PC-3 (cell line): ENCODE measurements around the gene CRELD1. TPM values are rescaled to one million over a fixed set of nuclear protein-coding genes. Genes with fewer than 3 reads are reported as not detected.

Source experiments
- ATAC-seq: fragments of 200-7000 bp; cut with Tn5 transposase; 2 replicates; pipeline ENCODE4 v1.9.1; 2020; ENCODE audit warnings: mild to moderate bottlenecking, moderate library complexity
- BruUV-seq: library from RNA; stranded (reverse); fragments of 400-500 nt; replicated peaks from 2 replicates; lab custom pipeline; 2021; lab: Mats Ljungman, UMichigan
- CTCF ChIA-PET: fragments of 300-600 bp; sonication (Branson Sonifier 250); formaldehyde crosslinking; loops from one replicate; lab custom pipeline; 2022; ENCODE audit warnings: antibody characterized with exemption; lab: Charles Lee
- POLR2A ChIA-PET: fragments of 300-600 bp; sonication (Branson Sonifier 250); formaldehyde crosslinking; loops from one replicate; lab custom pipeline; 2022; ENCODE audit warnings: antibody characterized with exemption; ENCODE audit not compliant: unreplicated experiment; lab: Charles Lee
- DNase-seq: peaks from one replicate; pipeline ENCODE4 v3.0.0-alpha.2; 2015
- H2AFZ ChIP-seq: fragments of 300-600 bp; sonication (generic); 2 replicates; pipeline ENCODE4 v1.6.0; 2016; ENCODE audit warnings: antibody characterized with exemption, low read length
- H3F3A ChIP-seq: fragments of 300-600 bp; sonication (generic); one replicate; pipeline ENCODE4 v1.6.0; 2017; ENCODE audit warnings: antibody characterized with exemption, low read length, control low read depth, mild to moderate bottlenecking; ENCODE audit not compliant: unreplicated experiment
- H3K27ac ChIP-seq: fragments of 300-600 bp; sonication (generic); 2 replicates; pipeline ENCODE4 v1.5.1; 2016; ENCODE audit warnings: mild to moderate bottlenecking, low read length
- H3K27me3 ChIP-seq: fragments of 300-600 bp; sonication (generic); 2 replicates; pipeline ENCODE4 v1.6.1; 2016; ENCODE audit warnings: low read length, mixed read lengths
- H3K36me3 ChIP-seq: fragments of 300-600 bp; sonication (generic); 2 replicates; pipeline ENCODE4 v1.6.1; 2016; ENCODE audit warnings: low read depth, mixed run types, low read length, mixed read lengths
- H3K4me1 ChIP-seq: fragments of 300-600 bp; sonication (generic); 2 replicates; pipeline ENCODE4 v1.5.1; 2016; ENCODE audit warnings: low read length; ENCODE audit not compliant: insufficient read depth
- H3K4me2 ChIP-seq: fragments of 300-600 bp; sonication (generic); 2 replicates; pipeline ENCODE4 v1.6.0; 2016; ENCODE audit warnings: low read length
- H3K4me3 ChIP-seq: fragments of 300-600 bp; sonication (generic); 2 replicates; pipeline ENCODE4 v1.5.1; 2016; ENCODE audit warnings: mild to moderate bottlenecking, low read length, mixed read lengths
- H3K79me2 ChIP-seq: fragments of 300-600 bp; sonication (generic); 2 replicates; pipeline ENCODE4 v1.6.1; 2017; ENCODE audit warnings: low read length, mixed read lengths
- H3K9ac ChIP-seq: fragments of 300-600 bp; sonication (generic); 2 replicates; pipeline ENCODE4 v1.6.0; 2016; ENCODE audit warnings: mild to moderate bottlenecking, low read length
- H3K9me2 ChIP-seq: fragments of 300-600 bp; sonication (generic); replicated peaks from 2 replicates; pipeline ENCODE4 v1.6.1; 2016; ENCODE audit warnings: mixed run types, low read length, mixed read lengths
- H3K9me3 ChIP-seq: fragments of 300-600 bp; sonication (generic); 2 replicates; pipeline ENCODE4 v1.6.1; 2016; ENCODE audit warnings: low read length, mixed read lengths
- H4K20me1 ChIP-seq: fragments of 300-600 bp; sonication (generic); 2 replicates; pipeline ENCODE4 v1.6.1; 2016; ENCODE audit warnings: low read length, mixed read lengths
- CTCF ChIP-seq: fragments of 300-600 bp; sonication (generic); conservative IDR thresholded peaks from 2 replicates; pipeline ENCODE4 v1.5.1; 2017; ENCODE audit warnings: antibody characterized with exemption, low read depth, mild to moderate bottlenecking, low read length
- EZH2 ChIP-seq: fragments of 300-600 bp; sonication (generic); IDR thresholded peaks from one replicate; pipeline ENCODE4 v1.6.1; 2017; ENCODE audit warnings: antibody characterized with exemption, mild to moderate bottlenecking, low read length; ENCODE audit not compliant: unreplicated experiment
- EZH2phosphoT487 ChIP-seq: fragments of 300-600 bp; sonication (generic); IDR thresholded peaks from 2 replicates; pipeline ENCODE4 v1.6.1; 2018; ENCODE audit warnings: mild to moderate bottlenecking, antibody characterized with exemption, low read length, borderline replicate concordance
- intact Hi-C: fragments of 100-400 bp; cut with micrococcal nuclease; formaldehyde crosslinking; loops from 2 replicates; pipeline ENCODE4 v1.9.0; 2023
- total RNA-seq: library from RNA; depleted of rRNA; stranded (reverse); fragments of >200 nt; gene quantifications from 2 replicates; pipeline ENCODE4 v1.2.3, GENCODE V29; 2014

The CRELD1 gene
- total RNA-seq, 1 experiment from 2014 or later, result 22.0 TPM

DNA sequence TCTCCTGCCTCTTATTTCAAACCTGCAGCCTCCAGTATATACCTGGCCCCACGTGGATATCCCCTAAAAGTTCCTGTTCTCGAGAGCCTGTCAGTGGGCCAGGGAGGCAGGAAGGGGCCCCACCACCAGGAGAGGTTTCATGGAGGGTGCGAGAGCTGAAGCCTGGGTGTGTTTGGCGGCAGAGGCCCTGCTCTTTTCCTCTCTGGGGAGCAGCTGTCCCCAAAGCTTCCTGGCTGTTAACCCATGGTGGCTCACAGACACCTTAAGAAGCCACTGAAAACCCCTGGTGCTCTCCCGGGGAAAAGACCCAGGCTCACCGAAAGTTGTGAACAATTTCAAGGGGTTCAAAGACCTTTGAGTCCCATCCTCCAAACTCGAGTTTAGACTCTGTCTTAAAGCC is 17.5 kb downstream of the CRELD1 start:
- Histone ChIP-seq H3K9me3 (no peaks in the 10 kb centered on the region), H3K4me3 (peak overlapping the region; percentile 73; the same call in 1 of the 2 replicates), H3K79me2 (peaks cover 21% of the 10 kb centered on the region), H2AFZ (0 out of 2 replicates have a peak overlapping the region, but pooled peaks have one; percentile 69), H3K36me3 (no peaks in the 10 kb centered on the region; the same call in 1 of the 2 replicates), H3F3A (no peaks in the 10 kb centered on the region), H3K9ac (peak overlapping the region; percentile 10; the same call in 1 of the 2 replicates), H3K27me3 (no peaks in the 10 kb centered on the region), H3K9me2 (no peaks in the 10 kb centered on the region), H3K27ac (no peak overlapping the region), H3K4me1 (peaks cover 45% of the 10 kb centered on the region), H3K4me2 (peak overlapping the region; percentile 87), H4K20me1 (no peaks in the 10 kb centered on the region)
- ChIA-PET POLR2A (interaction anchor here (0.5 to 0.6 kb wide), 2 partner anchors 10 to 19 kb away, joined by 5 to 10 read pairs; no protein-coding TSS in a partner anchor), CTCF (no interaction called here)
- TSS peak; percentile 22 for BruUV-seq
- intact Hi-C loops, result loop anchor here (10.0 kb wide), 1 partner anchor 274 kb away; no protein-coding TSS in a partner anchor
- DNase-seq (no peak), ATAC-seq (no peak)
- no peak for TF ChIP-seq EZH2phosphoT487
- no peak for TF ChIP-seq CTCF
- no peak for TF ChIP-seq EZH2

GRCh38 chr3:9951598-9951961 is 17.9 kb downstream of the CRELD1 start:
- no peak for TF ChIP-seq CTCF
- no peak for TF ChIP-seq EZH2
- TF ChIP-seq EZH2phosphoT487, result no peak
- CTCF ChIA-PET, result no interaction called here
- BruUV-seq, result no TSS peak
- Histone ChIP-seq H3K9ac (peak overlapping the region; percentile 10; the same call in 1 of the 2 replicates), H2AFZ (peak overlapping the region; percentile 69; the same call in 1 of the 2 replicates), H3K9me3 (no peaks in the 10 kb centered on the region), H3K4me1 (peaks cover 47% of the 10 kb centered on the region), H3K4me2 (peak overlapping the region; percentile 87), H3K36me3 (no peaks in the 10 kb centered on the region; the same call in 1 of the 2 replicates), H3K4me3 (peak overlapping the region; percentile 73), H3K27ac (no peak overlapping the region), H3K79me2 (peaks cover 21% of the 10 kb centered on the region), H3F3A (no peaks in the 10 kb centered on the region), H3K9me2 (no peaks in the 10 kb centered on the region), H3K27me3 (no peaks in the 10 kb centered on the region), H4K20me1 (no peaks in the 10 kb centered on the region)
- ATAC-seq, result no peak
- no peak for DNase-seq
- POLR2A ChIA-PET, result interaction anchor here (0.5 to 0.6 kb wide), 2 partner anchors 10 to 19 kb away, joined by 5 to 10 read pairs; no protein-coding TSS in a partner anchor
- intact Hi-C loops, result loop anchor here (10.0 kb wide), 1 partner anchor 273 kb away; no protein-coding TSS in a partner anchor
